Left lung (tissue), 10 donors: ENCODE data around the gene HOXA5. TPM values are rescaled to one million over a fixed set of nuclear protein-coding genes. Genes with fewer than 3 reads are reported as not detected.

Experiments used
- ATAC-seq: fragments of 200-7000 bp; cut with Tn5 transposase; one replicate; pipeline ENCODE4 v1.9.1; 2020; ENCODE audit warnings: moderate library complexity
- DNase-seq, 4 donors: peaks; one replicate each; pipeline ENCODE4 v3.0.0-alpha.2; 2013 to 2020
- H3K27ac ChIP-seq, 2 donors: fragments of 200-600 bp; sonication (generic) in 1 of 2; one replicate each; pipeline versions ENCODE4 v1.5.0 to v1.8.0; 2020 to 2021
- H3K27me3 ChIP-seq, 2 donors: fragments of 200-600 bp; sonication (generic) in 1 of 2; one replicate each; pipeline versions ENCODE4 v1.5.0 to v1.8.0; 2020 to 2021
- H3K36me3 ChIP-seq, 2 donors: fragments of 200-600 bp; sonication (generic) in 1 of 2; one replicate each; pipeline versions ENCODE4 v1.5.0 to v1.8.0; 2020 to 2021
- H3K4me1 ChIP-seq, 2 donors: fragments of 200-600 bp; one replicate each; pipeline ENCODE4 v1.8.0; 2021
- H3K4me3 ChIP-seq, 2 donors: fragments of 200-600 bp; sonication (generic) in 1 of 2; one replicate each; pipeline versions ENCODE4 v1.5.0 to v1.8.0; 2020 to 2021; ENCODE audit warnings: mild to moderate bottlenecking in 1 of 2
- H3K9me3 ChIP-seq, 2 donors: fragments of 200-600 bp; sonication (generic) in 1 of 2; one replicate each; pipeline versions ENCODE4 v1.5.0 to v1.8.0; 2020 to 2021
- CTCF ChIP-seq, 2 donors: fragments of 200-600 bp; sonication (generic) in 1 of 2; IDR thresholded peaks; one replicate each; pipeline versions ENCODE4 v1.5.0 to v1.8.0; 2021; ENCODE audit warnings: antibody characterized with exemption in 2 of 2
- intact Hi-C, 2 donors: fragments of 100-400 bp; cut with DNase I; formaldehyde crosslinking; loops; one replicate each; pipeline versions ENCODE4 v1.11.2 to v1.14.2; 2022
- polyA plus RNA-seq, 6 donors: library from polyadenylated mRNA; unstranded; fragments of 120-200 nt; gene quantifications; one replicate each; pipeline ENCODE4 v1.2.1, GENCODE V29; 2013; ENCODE audit not compliant: insufficient read length in 6 of 6
- total RNA-seq, 2 donors: library from RNA; stranded (reverse); fragmentation: NEBNext Ultra II Directional; extraction: Animal tissue kit (Norgen Biotek cat#: 25700); gene quantifications; one replicate each; pipeline ENCODE4 v1.2.1, GENCODE V29; 2021
- donor health status: DM: no; HTN: yes; CAD: no.
- donor health status: DM: no; HTN: no; CAD: no.

The HOXA5 gene
- total and polyA plus RNA-seq, 8 donors = 16.1 to 94.7 (median 86.1) TPM

GRCh38 chr7:27096768-27097514 is 46.5 kb downstream of the HOXA5 start:
- no peak for TF ChIP-seq CTCF (IDR thresholded peaks at IDR 0.05)
- H3K4me3 ChIP-seq = peak overlapping the region; percentile 59 to 88
- H3K4me1 ChIP-seq = peaks cover 4 to 45% of the 10 kb centered on the region in 2 donors
- DNase-seq (peak in 3 of 4 donors; percentile 52 to 87 (median 66)), ATAC-seq (peak; percentile 68)
- no peaks in the 10 kb centered on the region for H3K9me3 ChIP-seq
- H3K27ac ChIP-seq = peak overlapping the region; percentile 88 to 90
- intact Hi-C loops = loop anchor here in 1 of 2 donors (5.0 kb wide), 2 partner anchors 45 to 240 kb away; partner anchors contain the start of gene HOXA5
- peaks cover 13 to 100% of the 10 kb centered on the region in 2 donors for H3K27me3 ChIP-seq
- peaks cover 0 to 6% of the 10 kb centered on the region in 2 donors for H3K36me3 ChIP-seq

- TF ChIP-seq CTCF (IDR thresholded peaks at IDR 0.05) = no peak
- H3K9me3 ChIP-seq = no peaks in the 10 kb centered on the region
- peaks cover 0 to 6% of the 10 kb centered on the region in 2 donors for H3K36me3 ChIP-seq
- peaks cover 13 to 100% of the 10 kb centered on the region in 2 donors for H3K27me3 ChIP-seq
- peaks cover 4 to 37% of the 10 kb centered on the region in 2 donors for H3K4me1 ChIP-seq
- intact Hi-C loops = loop anchor here in 1 of 2 donors (5.0 kb wide), 2 partner anchors 46 to 239 kb away; partner anchors contain the start of gene HOXA5
- ATAC-seq (peak; percentile 81), DNase-seq (peak; percentile 86 to 95 (median 88))
- peak within 1 kb of the TSS; percentile 88 to 90 for H3K27ac ChIP-seq
- peak within 1 kb of the TSS; percentile 59 to 88 for H3K4me3 ChIP-seq
Measured at GRCh38 chr7:27095897-27096767, 47.3 kb downstream of the HOXA5 start, which contains the start of gene HOXA1. Gene HOXA1 (minus strand): TSS chr7:27096000. CDS start chr7:27095912, 88 bp downstream.

DNA sequence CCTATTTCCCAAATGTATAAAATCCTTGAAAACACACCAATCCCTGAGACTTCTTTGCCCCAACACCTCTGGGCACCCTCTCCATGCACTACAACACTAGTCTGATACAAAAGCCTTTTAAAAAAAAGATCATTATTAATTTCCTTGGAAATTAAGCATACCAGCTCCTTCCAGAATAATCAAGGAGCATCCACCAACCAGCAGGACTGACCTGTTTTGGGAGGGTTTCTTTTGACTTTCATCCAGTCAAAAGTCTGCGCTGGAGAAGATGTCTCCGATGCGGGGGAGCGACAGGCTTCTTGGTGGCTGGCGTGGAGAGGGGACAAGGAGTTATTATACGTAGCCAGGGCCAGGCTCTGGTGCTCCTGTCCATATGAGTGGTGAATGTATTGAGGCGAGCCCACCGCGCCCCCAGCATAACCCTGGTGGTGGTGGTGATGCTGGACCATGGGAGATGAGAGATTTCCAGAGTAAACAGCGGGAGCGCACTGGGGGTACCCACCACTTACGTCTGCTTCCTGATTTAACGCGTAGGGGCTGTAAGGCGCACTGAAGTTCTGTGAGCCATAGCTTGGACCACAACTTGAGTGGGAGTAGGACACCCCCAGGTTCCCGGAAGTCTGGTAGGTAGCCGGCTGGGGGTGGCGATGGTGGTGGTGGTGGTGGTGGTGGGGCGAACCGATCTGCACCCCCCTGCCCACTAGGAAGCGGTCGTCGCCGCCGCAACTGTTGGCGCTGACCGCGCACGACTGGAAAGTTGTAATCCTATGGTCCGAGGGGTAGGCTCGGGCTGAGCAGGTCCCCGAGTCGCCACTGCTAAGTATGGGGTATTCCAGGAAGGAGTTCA is 48.2 kb downstream of the HOXA5 start:
- H3K9me3 ChIP-seq = no peaks in the 10 kb centered on the region
- peaks cover 3 to 32% of the 10 kb centered on the region in 2 donors for H3K4me1 ChIP-seq
- peaks cover 21 to 100% of the 10 kb centered on the region in 2 donors for H3K27me3 ChIP-seq
- peak overlapping the region; percentile 59 to 88 for H3K4me3 ChIP-seq
- DNase-seq = peak in 1 of 4 donors; percentile 82
- no peak for TF ChIP-seq CTCF (IDR thresholded peaks at IDR 0.05)
- peak overlapping the region in 1 of 2 donors; percentile 88 for H3K27ac ChIP-seq
- no peak for ATAC-seq
- no peaks in the 10 kb centered on the region for H3K36me3 ChIP-seq
- intact Hi-C loops = loop anchor here in 1 of 2 donors (5.0 kb wide), 2 partner anchors 47 to 238 kb away; partner anchors contain the start of gene HOXA5

DNA sequence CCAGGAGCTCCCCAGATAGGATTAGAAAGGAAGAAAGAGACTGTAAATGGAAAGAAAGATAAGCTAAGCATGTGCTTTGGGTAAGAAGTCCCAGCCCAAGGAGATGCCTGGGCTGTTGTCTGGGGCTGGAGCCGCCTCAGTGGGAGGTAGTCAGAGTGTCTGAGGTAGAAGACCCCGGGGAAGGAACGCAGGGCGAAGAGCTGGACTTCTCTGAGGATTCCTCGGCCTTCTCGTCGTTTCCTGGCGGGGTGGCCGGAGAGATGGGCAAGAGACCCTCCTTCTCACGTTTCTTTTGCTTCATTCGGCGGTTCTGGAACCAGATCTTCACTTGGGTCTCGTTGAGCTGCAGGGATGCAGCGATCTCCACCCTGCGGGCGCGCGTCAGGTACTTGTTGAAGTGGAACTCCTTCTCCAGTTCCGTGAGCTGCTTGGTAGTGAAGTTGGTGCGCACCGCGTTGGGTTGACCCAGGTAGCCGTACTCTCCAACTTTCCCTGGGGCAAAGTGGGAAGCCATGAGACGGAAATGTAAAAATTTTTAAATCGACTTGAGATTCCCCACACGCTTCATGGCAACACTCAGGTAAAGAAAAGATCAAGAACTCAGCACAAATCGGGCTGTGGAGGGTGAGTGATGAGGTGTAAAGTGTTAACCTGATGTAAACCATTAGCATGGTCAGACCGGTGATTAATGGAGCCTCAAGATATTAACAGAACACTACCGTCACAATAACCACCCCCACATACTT is 49.0 kb downstream of the HOXA5 start:
- DNase-seq (no peak), ATAC-seq (no peak)
- H3K4me3 ChIP-seq = no peak overlapping the region
- no peak overlapping the region for H3K27ac ChIP-seq
- no peaks in the 10 kb centered on the region for H3K36me3 ChIP-seq
- intact Hi-C loops = loop anchor here in 1 of 2 donors (5.0 kb wide), 2 partner anchors 48 to 237 kb away; partner anchors contain the start of gene HOXA5
- H3K4me1 ChIP-seq = peaks cover 0 to 32% of the 10 kb centered on the region in 2 donors
- no peak for TF ChIP-seq CTCF (IDR thresholded peaks at IDR 0.05)
- H3K9me3 ChIP-seq = no peaks in the 10 kb centered on the region
- H3K27me3 ChIP-seq = peaks cover 21 to 100% of the 10 kb centered on the region in 2 donors
